K562 (cell line): ENCODE data around the gene JADE3. TPM values are rescaled to one million over a fixed set of nuclear protein-coding genes. Genes with fewer than 3 reads are reported as not detected.

ENCODE experiments used
- SIN3A ChIP-seq, 2 experiments: fragments of 150-350 bp in 1 of 2; IDR thresholded peaks; 2 replicates each; pipeline ENCODE4 v1.6.1; 2011 to 2016; ENCODE audit warnings: borderline replicate concordance in 2 of 2, low read depth in 2 of 2, low read length in 2 of 2, mild to moderate bottlenecking in 2 of 2, moderate library complexity in 2 of 2; ENCODE audit not compliant: control insufficient read depth in 1 of 2
- SMARCA5 ChIP-seq: fragments of 450-650 bp; IDR thresholded peaks from 2 replicates; pipeline ENCODE4 v1.6.1; 2016
- U2AF2 ChIP-seq: fragments of 200-400 bp; formaldehyde crosslinking; optimal IDR thresholded peaks from 2 replicates; pipeline ENCODE3; 2017; ENCODE audit warnings: low read depth, mild to moderate bottlenecking, low read length
- ZNF253 ChIP-seq: fragments of 250-450 bp; sonication (Bioruptor Pico); conservative IDR thresholded peaks from 2 replicates; pipeline ENCODE4 v1.6.1; 2021; ENCODE audit warnings: mild to moderate bottlenecking
- ZNF583 ChIP-seq: fragments of 250-450 bp; sonication (Bioruptor Pico); IDR thresholded peaks from 2 replicates; pipeline ENCODE4 v1.4.0; 2020
- ZNF668 ChIP-seq: fragments of 250-450 bp; sonication (Bioruptor Pico); IDR thresholded peaks from 2 replicates; pipeline ENCODE4 v1.8.0; 2022; ENCODE audit warnings: mild to moderate bottlenecking, inconsistent platforms
- ZSCAN32 ChIP-seq: fragments of 450-650 bp; formaldehyde crosslinking; IDR thresholded peaks from 2 replicates; pipeline ENCODE4 v1.4.0; 2020; ENCODE audit warnings: mild to moderate bottlenecking, moderate library complexity
- polyA plus RNA-seq, 8 experiments: library from polyadenylated mRNA; depleted of rRNA in 4 of 8; stranded (reverse) in 5 of 8; unstranded in 3 of 8; fragments of >200 nt; fragmentation: Nextera tagmentation in 2 of 8; fragmentation: Illumina TruSeq in 1 of 8; extraction: Ambion mirVana in 2 of 8; extraction: Trizol in 1 of 8; gene quantifications; 2 replicates each; pipeline versions ENCODE4 v1.2.1 to v1.2.3, GENCODE V29; 2011 to 2014; ENCODE audit warnings: inconsistent platforms in 1 of 8, missing spikeins in 1 of 8
- total RNA-seq, 7 experiments: library from RNA; depleted of rRNA in 6 of 7; stranded (reverse); fragments of >200 nt in 6 of 7; fragmentation: Illumina TruSeq in 2 of 7; extraction: Trizol in 2 of 7; gene quantifications; 2 replicates each; pipeline versions ENCODE4 v1.2.1 to v1.2.3, GENCODE V29; 2011 to 2021; ENCODE audit warnings: low replicate concordance in 1 of 7
- TF ChIP-seq, protein P1 (sequence below): sonication (generic); formaldehyde crosslinking; IDR thresholded peaks from 2 replicates; pipeline ENCODE4 v1.8.0; 2022; ENCODE audit warnings: missing genetic modification reagents, mild to moderate bottlenecking, borderline replicate concordance
- TF ChIP-seq, protein P2 (sequence below): sonication (generic); formaldehyde crosslinking; IDR thresholded peaks from 2 replicates; pipeline ENCODE4 v1.8.0; 2023; ENCODE audit warnings: missing genetic modification reagents, mild to moderate bottlenecking, borderline replicate concordance
- TF ChIP-seq, protein P3 (sequence below): sonication (generic); formaldehyde crosslinking; IDR thresholded peaks from 2 replicates; pipeline ENCODE4 v1.8.1; 2023; ENCODE audit warnings: mild to moderate bottlenecking, missing genetic modification reagents, moderate library complexity

JADE3 gene
- total and polyA plus RNA-seq, 9 of the 15 experiments (the other 6 are each of a cell fraction or from before 2014, with no cell fraction given) = 2.6 to 10.0 (median 7.0) TPM

DNA sequence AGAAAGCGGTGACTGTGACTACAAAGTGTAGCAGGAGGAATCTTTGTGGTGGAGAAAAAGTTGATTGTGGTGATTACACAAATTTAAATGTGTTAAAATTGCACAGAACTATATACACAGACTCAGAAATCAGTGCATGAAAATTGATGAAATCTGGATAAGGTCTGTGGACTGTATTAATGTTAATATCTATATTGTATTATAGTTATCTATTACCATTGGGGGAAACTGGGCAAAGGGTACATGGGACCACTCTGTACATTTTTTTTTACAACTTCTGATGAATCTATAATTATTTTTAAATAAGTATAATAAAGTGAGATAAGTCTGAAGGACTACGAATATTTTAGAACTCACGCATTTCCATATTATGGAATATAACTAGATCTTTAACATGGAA, 1.8 kb upstream of the JADE3 start (continued):
- TF ChIP-seq, protein P1, sequence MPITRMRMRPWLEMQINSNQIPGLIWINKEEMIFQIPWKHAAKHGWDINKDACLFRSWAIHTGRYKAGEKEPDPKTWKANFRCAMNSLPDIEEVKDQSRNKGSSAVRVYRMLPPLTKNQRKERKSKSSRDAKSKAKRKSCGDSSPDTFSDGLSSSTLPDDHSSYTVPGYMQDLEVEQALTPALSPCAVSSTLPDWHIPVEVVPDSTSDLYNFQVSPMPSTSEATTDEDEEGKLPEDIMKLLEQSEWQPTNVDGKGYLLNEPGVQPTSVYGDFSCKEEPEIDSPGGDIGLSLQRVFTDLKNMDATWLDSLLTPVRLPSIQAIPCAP (CRISPR knock-in tag) = no peak
- no peak for TF ChIP-seq ZNF583 (CRISPR knock-in tag)
- TF ChIP-seq, protein P2, sequence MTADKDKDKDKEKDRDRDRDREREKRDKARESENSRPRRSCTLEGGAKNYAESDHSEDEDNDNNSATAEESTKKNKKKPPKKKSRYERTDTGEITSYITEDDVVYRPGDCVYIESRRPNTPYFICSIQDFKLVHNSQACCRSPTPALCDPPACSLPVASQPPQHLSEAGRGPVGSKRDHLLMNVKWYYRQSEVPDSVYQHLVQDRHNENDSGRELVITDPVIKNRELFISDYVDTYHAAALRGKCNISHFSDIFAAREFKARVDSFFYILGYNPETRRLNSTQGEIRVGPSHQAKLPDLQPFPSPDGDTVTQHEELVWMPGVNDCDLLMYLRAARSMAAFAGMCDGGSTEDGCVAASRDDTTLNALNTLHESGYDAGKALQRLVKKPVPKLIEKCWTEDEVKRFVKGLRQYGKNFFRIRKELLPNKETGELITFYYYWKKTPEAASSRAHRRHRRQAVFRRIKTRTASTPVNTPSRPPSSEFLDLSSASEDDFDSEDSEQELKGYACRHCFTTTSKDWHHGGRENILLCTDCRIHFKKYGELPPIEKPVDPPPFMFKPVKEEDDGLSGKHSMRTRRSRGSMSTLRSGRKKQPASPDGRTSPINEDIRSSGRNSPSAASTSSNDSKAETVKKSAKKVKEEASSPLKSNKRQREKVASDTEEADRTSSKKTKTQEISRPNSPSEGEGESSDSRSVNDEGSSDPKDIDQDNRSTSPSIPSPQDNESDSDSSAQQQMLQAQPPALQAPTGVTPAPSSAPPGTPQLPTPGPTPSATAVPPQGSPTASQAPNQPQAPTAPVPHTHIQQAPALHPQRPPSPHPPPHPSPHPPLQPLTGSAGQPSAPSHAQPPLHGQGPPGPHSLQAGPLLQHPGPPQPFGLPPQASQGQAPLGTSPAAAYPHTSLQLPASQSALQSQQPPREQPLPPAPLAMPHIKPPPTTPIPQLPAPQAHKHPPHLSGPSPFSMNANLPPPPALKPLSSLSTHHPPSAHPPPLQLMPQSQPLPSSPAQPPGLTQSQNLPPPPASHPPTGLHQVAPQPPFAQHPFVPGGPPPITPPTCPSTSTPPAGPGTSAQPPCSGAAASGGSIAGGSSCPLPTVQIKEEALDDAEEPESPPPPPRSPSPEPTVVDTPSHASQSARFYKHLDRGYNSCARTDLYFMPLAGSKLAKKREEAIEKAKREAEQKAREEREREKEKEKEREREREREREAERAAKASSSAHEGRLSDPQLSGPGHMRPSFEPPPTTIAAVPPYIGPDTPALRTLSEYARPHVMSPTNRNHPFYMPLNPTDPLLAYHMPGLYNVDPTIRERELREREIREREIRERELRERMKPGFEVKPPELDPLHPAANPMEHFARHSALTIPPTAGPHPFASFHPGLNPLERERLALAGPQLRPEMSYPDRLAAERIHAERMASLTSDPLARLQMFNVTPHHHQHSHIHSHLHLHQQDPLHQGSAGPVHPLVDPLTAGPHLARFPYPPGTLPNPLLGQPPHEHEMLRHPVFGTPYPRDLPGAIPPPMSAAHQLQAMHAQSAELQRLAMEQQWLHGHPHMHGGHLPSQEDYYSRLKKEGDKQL (CRISPR knock-in tag) = no peak
- TF ChIP-seq ZNF253 (CRISPR knock-in tag) = no peak
- no peak for TF ChIP-seq SIN3A (IDR thresholded peaks at IDR 0.05; ENCODE audit: borderline replicate concordance in 2 of 2, control insufficient read depth in 1 of 2, low read depth in 2 of 2, low read length in 2 of 2)
- TF ChIP-seq ZSCAN32 (CRISPR knock-in tag) = no peak
- TF ChIP-seq, protein P3, sequence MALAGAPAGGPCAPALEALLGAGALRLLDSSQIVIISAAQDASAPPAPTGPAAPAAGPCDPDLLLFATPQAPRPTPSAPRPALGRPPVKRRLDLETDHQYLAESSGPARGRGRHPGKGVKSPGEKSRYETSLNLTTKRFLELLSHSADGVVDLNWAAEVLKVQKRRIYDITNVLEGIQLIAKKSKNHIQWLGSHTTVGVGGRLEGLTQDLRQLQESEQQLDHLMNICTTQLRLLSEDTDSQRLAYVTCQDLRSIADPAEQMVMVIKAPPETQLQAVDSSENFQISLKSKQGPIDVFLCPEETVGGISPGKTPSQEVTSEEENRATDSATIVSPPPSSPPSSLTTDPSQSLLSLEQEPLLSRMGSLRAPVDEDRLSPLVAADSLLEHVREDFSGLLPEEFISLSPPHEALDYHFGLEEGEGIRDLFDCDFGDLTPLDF (CRISPR knock-in tag) = no peak
- no peak for TF ChIP-seq U2AF2
- no peak for TF ChIP-seq SMARCA5
- TF ChIP-seq ZNF668 (CRISPR knock-in tag) = no peak
